Measurements from ENCODE around the gene ARPP19. TPM values are rescaled to one million over a fixed set of nuclear protein-coding genes. Genes with fewer than 3 reads are reported as not detected.

ARPP19 gene
- total and polyA plus RNA-seq, 12 donors, result 19.1 to 184 (median 138) TPM

DNA sequence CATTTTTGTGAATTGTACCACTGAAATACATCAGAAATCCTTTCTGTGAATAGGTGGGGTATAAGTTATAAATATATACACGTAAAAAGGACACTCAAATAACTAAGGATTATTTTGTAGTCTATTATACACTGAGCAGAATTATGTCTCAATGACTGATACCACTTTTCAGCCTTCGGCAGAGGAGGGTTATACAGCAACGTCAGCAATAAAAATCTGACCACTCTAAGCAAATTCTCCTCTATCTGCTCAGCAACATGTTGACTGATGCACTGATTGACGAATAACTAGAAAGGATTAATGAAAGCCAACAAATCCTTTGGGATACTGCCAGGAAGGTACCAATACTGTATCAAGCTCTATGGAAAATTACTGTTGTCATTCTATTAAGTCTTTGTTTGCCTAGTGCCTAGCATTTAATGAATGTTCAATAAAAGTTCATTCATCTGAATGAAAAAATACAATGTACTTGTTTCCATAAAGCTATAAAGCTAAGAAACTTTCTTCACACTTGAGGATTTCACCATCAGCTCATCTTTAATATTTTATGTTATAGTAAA is 5.2 kb downstream of the ARPP19 start:
- no peaks in the 10 kb centered on the region for H3K36me3 ChIP-seq (replicated peaks in 1 of 2)
- H3K4me3 ChIP-seq, result no peak overlapping the region
- WGBS, 4 donors, result 56 to 60% (median 59%) methylated on average over 4 of the region's 4 CpGs
- no peaks in the 10 kb centered on the region for H3K27me3 ChIP-seq
- peak overlapping the region in 1 of 5 donors; percentile 5 for H3K27ac ChIP-seq
- peaks cover 19 to 82% of the 10 kb centered on the region in 2 donors for H3K4me1 ChIP-seq (replicated peaks in 1 of 2)
- DNase-seq, result no peak
- TF ChIP-seq, protein P1, sequence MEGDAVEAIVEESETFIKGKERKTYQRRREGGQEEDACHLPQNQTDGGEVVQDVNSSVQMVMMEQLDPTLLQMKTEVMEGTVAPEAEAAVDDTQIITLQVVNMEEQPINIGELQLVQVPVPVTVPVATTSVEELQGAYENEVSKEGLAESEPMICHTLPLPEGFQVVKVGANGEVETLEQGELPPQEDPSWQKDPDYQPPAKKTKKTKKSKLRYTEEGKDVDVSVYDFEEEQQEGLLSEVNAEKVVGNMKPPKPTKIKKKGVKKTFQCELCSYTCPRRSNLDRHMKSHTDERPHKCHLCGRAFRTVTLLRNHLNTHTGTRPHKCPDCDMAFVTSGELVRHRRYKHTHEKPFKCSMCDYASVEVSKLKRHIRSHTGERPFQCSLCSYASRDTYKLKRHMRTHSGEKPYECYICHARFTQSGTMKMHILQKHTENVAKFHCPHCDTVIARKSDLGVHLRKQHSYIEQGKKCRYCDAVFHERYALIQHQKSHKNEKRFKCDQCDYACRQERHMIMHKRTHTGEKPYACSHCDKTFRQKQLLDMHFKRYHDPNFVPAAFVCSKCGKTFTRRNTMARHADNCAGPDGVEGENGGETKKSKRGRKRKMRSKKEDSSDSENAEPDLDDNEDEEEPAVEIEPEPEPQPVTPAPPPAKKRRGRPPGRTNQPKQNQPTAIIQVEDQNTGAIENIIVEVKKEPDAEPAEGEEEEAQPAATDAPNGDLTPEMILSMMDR (IDR thresholded peaks at IDR 0.05), result no peak
- TF ChIP-seq POLR2A (IDR thresholded peaks at IDR 0.05), result no peak
- intact Hi-C loops (cut with DNase I), result no loop called here
- no peaks in the 10 kb centered on the region for H3K9me3 ChIP-seq (replicated peaks in 1 of 3)

DNA sequence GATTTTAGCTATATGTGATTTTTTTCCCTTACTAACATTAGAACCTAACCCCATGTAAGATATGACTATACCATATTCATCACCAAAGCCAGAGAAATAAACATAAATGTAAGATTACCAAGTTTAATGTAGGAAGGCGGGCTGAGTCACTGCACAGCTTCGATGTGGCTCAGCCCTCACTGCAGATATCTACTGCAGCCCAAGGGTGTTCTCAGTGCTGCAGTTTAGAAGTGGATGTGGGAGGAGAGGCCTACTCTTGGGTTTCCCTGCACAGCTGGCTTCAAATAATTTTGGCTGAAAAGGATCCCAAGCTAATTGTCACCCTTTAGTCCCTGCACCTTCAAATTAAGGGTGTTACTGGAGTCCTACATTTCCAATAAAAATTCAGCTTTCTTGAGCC is 9.3 kb downstream of the ARPP19 start:
- intact Hi-C loops (cut with DNase I), result no loop called here
- H3K27me3 ChIP-seq, result no peaks in the 10 kb centered on the region
- no peak for TF ChIP-seq POLR2A (IDR thresholded peaks at IDR 0.05)
- TF ChIP-seq, protein P1 (IDR thresholded peaks at IDR 0.05), result no peak
- H3K4me1 ChIP-seq (replicated peaks in 1 of 2), result peaks cover 5 to 87% of the 10 kb centered on the region in 2 donors
- 60 to 80% (median 75%) methylated on average over 2 of the region's 2 CpGs for WGBS, 4 donors
- no peaks in the 10 kb centered on the region for H3K9me3 ChIP-seq (replicated peaks in 1 of 3)
- no peak overlapping the region for H3K4me3 ChIP-seq
- no peak overlapping the region for H3K27ac ChIP-seq
- H3K36me3 ChIP-seq (replicated peaks in 1 of 2), result no peaks in the 10 kb centered on the region
- DNase-seq, result no peak

DNA sequence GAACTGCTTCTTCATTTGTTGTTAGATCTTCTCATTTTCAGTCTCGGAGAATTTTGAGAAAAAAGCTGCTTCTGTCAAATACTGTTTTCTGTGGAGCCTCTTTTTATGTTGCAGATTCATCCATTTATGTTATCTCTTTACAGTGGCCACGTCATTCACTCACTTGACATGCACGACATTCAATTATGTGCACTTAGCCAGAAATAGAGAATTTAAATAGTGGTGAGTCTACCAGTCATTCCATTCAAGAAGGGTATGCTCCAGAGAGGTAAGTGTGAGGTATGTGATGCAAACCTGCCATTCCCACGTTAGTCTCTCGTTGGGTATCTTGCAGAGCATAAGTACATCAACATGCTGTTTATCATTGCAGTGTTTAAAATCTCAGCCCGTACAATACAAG is 9.8 kb downstream of the ARPP19 start:
- intact Hi-C loops (cut with DNase I), result no loop called here
- peaks cover 5 to 88% of the 10 kb centered on the region in 2 donors for H3K4me1 ChIP-seq (replicated peaks in 1 of 2)
- no peaks in the 10 kb centered on the region for H3K9me3 ChIP-seq (replicated peaks in 1 of 3)
- no peaks in the 10 kb centered on the region for H3K27me3 ChIP-seq
- no peaks in the 10 kb centered on the region for H3K36me3 ChIP-seq (replicated peaks in 1 of 2)
- H3K4me3 ChIP-seq, result no peak overlapping the region
- TF ChIP-seq, protein P1 (IDR thresholded peaks at IDR 0.05), result no peak
- no peak for TF ChIP-seq POLR2A (IDR thresholded peaks at IDR 0.05)
- 91 to 95% (median 92%) methylated on average over 6 of the region's 6 CpGs for WGBS, 4 donors
- H3K27ac ChIP-seq, result no peak overlapping the region
- no peak for DNase-seq

DNA sequence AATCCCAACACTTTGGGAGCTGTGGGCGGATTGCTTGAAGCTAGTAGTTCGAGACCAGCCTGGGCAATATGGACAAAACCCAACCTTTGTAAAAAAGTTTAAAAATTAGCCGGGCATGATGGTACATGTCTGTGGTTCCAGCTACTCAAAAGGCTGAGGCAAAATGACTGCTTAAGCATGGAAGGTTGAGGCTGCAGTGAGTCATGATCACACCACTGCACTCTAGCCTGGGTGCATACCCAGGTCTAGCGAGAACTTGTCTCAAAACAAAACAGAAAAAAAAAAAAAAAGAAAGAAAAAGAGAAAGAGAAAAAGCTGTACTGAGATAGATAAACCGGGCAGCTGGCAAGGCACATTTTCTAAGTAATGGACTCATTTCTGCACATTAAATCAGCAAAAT is 10.6 kb downstream of the ARPP19 start:
- peak overlapping the region in 2 of 5 donors; percentile 26 to 37 for H3K27ac ChIP-seq
- peak in 1 of 2 donors; percentile 16 for TF ChIP-seq POLR2A (IDR thresholded peaks at IDR 0.05)
- TF ChIP-seq, protein P1 (IDR thresholded peaks at IDR 0.05), result no peak
- H3K36me3 ChIP-seq (replicated peaks in 1 of 2), result no peaks in the 10 kb centered on the region
- intact Hi-C loops (cut with DNase I), result no loop called here
- H3K27me3 ChIP-seq, result no peaks in the 10 kb centered on the region
- peak in 5 of 7 donors; percentile 53 to 61 (median 55) for DNase-seq
- 63 to 86% (median 75%) methylated on average over 5 of the region's 5 CpGs for WGBS, 4 donors
- H3K4me1 ChIP-seq (replicated peaks in 1 of 2), result peaks cover 5 to 79% of the 10 kb centered on the region in 2 donors
- H3K4me3 ChIP-seq, result no peak overlapping the region
- no peaks in the 10 kb centered on the region for H3K9me3 ChIP-seq (replicated peaks in 1 of 3)

Measured in adrenal gland (tissue), 12 donors.